Panc1 (cell line): Measurements from ENCODE around the gene IKBKG. TPM values are rescaled to one million over a fixed set of nuclear protein-coding genes. Genes with fewer than 3 reads are reported as not detected.
A peak's percentile ranks its signal among the peaks of the same experiment; 100 is the strongest.

Experiments used
- ATAC-seq: fragments of 200-7000 bp; cut with Tn5 transposase; 2 replicates; pipeline ENCODE4 v1.9.1; 2020; ENCODE audit warnings: mild to moderate bottlenecking, moderate library complexity
- BruUV-seq: library from RNA; stranded (reverse); fragments of 400-500 nt; replicated peaks from 2 replicates; lab custom pipeline; 2021; lab: Mats Ljungman, UMichigan
- CTCF ChIA-PET: fragments of 300-600 bp; sonication (Branson Sonifier 250); formaldehyde crosslinking; loops from one replicate; lab custom pipeline; 2022; ENCODE audit warnings: antibody characterized with exemption; lab: Charles Lee
- POLR2A ChIA-PET: fragments of 300-600 bp; sonication (Branson Sonifier 250); formaldehyde crosslinking; loops from one replicate; lab custom pipeline; 2022; ENCODE audit warnings: antibody characterized with exemption; lab: Charles Lee
- DNase-seq: peaks from one replicate; pipeline ENCODE4 v3.0.0-alpha.2; 2010; ENCODE audit warnings: low read depth, low spot score
- H3K27ac ChIP-seq: 2 replicates; pipeline ENCODE4 v1.5.1; 2011; ENCODE audit warnings: mild to moderate bottlenecking, low read length, inconsistent platforms
- H3K27me3 ChIP-seq: fragments of 200-500 bp; sonication (Bioruptor generic); 2 replicates; pipeline ENCODE4 v1.6.0; 2014; ENCODE audit warnings: low read length, inconsistent platforms; ENCODE audit not compliant: control insufficient read depth, insufficient read depth
- H3K36me3 ChIP-seq: fragments of 200-500 bp; sonication (Bioruptor generic); 2 replicates; pipeline ENCODE4 v1.5.1; 2014; ENCODE audit warnings: inconsistent platforms, mild to moderate bottlenecking, low read length, moderate library complexity; ENCODE audit not compliant: control insufficient read depth, insufficient read depth
- H3K4me1 ChIP-seq: 2 replicates; pipeline ENCODE4 v1.5.1; 2011; ENCODE audit warnings: inconsistent platforms, mild to moderate bottlenecking, low read length, moderate library complexity; ENCODE audit not compliant: control insufficient read depth, insufficient read depth
- H3K4me3 ChIP-seq, 2 experiments: 2 replicates each; pipeline ENCODE4 v1.5.1; 2011 to 2012; ENCODE audit warnings: low read depth in 2 of 2, low read length in 2 of 2, mild to moderate bottlenecking in 2 of 2, inconsistent platforms in 1 of 2, moderate library complexity in 1 of 2
- H3K9me3 ChIP-seq: fragments of 200-500 bp; sonication (Bioruptor generic); 2 replicates; pipeline ENCODE4 v1.5.1; 2014; ENCODE audit warnings: low read depth, mild to moderate bottlenecking, inconsistent platforms, low read length, moderate library complexity; ENCODE audit not compliant: control insufficient read depth, insufficient read depth
- POLR2AphosphoS5 ChIP-seq: IDR thresholded peaks from 2 replicates; pipeline ENCODE4 v1.6.1; 2012; ENCODE audit warnings: mild to moderate bottlenecking, low read depth, low read length, moderate library complexity
- REST ChIP-seq, 2 experiments: IDR thresholded peaks; 2 replicates each; pipeline ENCODE4 v1.6.1; 2011 to 2012; ENCODE audit warnings: low read depth in 2 of 2, control low read depth in 1 of 2, low read length in 1 of 2, mild to moderate bottlenecking in 1 of 2, moderate library complexity in 1 of 2; ENCODE audit not compliant: insufficient read depth in 1 of 2
- SIN3A ChIP-seq: IDR thresholded peaks from 2 replicates; pipeline ENCODE4 v1.6.1; 2012; ENCODE audit warnings: low read depth, mild to moderate bottlenecking, low read length, moderate library complexity, borderline replicate concordance; ENCODE audit not compliant: insufficient read depth
- TCF7L2 ChIP-seq: IDR thresholded peaks from 2 replicates; pipeline ENCODE4 v1.6.1; 2011; ENCODE audit warnings: mild to moderate bottlenecking, low read depth, low read length, inconsistent platforms
- in situ Hi-C: cut with HindIII; loops from 2 replicates; pipeline ENCODE4 v1.10.0; 2016; ENCODE audit warnings: low sequenced_read_pairs, low pct_unique_long_range_greater_than_20kb
- intact Hi-C: fragments of 100-400 bp; cut with micrococcal nuclease; formaldehyde crosslinking; loops from one replicate; pipeline ENCODE4 v1.10.0; 2022; ENCODE audit not compliant: unreplicated experiment
- total RNA-seq: library from RNA; stranded (reverse); gene quantifications from one replicate; pipeline ENCODE4 v1.2.1, GENCODE V29; 2021; ENCODE audit not compliant: unreplicated experiment
- TF ChIP-seq, protein P1 (sequence below): fragments of 450-650 bp; IDR thresholded peaks from 2 replicates; pipeline ENCODE4 v1.5.1; 2017; ENCODE audit warnings: mild to moderate bottlenecking

IKBKG gene
- total RNA-seq, 1 experiment from 2014 or later, result 76.3 TPM

DNA sequence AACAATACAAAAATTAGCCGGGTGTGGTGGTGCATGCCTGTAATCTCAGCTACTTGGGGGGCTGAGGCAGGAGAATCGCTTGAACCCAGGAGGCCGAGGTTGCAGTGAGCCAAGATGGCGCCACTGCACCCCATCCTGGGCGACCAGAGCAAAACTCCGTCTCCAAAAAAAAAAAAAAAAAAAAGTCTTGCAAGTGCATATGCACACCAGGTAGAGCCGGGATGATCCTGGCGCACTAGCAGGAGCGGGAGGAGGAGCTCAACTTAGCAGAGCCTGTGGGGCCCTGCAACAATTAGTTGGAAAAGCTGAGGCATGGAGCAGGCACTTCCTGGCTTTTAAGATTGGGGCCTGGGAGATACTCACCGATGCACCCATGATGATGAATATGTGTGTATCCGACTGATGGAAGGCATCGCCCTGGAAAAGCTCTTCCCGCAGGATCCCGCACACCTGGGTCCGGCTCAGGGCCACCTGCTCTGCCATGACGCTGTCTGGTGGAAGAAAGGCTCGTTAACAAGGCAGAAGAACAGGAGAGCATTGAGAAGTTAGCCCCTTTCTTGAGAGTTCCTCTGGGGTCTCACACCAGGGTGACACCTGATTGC, 1.6 kb upstream of the IKBKG start:
- peaks cover 8% of the 10 kb centered on the region for H3K36me3 ChIP-seq
- H3K4me1 ChIP-seq, result peaks cover 58% of the 10 kb centered on the region
- intact Hi-C loops (no loop called here), in situ Hi-C loops (no loop called here)
- no peaks in the 10 kb centered on the region for H3K27me3 ChIP-seq
- no peak for TF ChIP-seq POLR2AphosphoS5
- TF ChIP-seq, protein P1, sequence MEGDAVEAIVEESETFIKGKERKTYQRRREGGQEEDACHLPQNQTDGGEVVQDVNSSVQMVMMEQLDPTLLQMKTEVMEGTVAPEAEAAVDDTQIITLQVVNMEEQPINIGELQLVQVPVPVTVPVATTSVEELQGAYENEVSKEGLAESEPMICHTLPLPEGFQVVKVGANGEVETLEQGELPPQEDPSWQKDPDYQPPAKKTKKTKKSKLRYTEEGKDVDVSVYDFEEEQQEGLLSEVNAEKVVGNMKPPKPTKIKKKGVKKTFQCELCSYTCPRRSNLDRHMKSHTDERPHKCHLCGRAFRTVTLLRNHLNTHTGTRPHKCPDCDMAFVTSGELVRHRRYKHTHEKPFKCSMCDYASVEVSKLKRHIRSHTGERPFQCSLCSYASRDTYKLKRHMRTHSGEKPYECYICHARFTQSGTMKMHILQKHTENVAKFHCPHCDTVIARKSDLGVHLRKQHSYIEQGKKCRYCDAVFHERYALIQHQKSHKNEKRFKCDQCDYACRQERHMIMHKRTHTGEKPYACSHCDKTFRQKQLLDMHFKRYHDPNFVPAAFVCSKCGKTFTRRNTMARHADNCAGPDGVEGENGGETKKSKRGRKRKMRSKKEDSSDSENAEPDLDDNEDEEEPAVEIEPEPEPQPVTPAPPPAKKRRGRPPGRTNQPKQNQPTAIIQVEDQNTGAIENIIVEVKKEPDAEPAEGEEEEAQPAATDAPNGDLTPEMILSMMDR, result no peak
- ChIA-PET POLR2A (interaction anchor here (0.6 to 0.7 kb wide), 3 partner anchors 46 to 168 kb away, joined by 3 to 11 read pairs (median 6); no protein-coding TSS in a partner anchor), CTCF (no interaction called here)
- H3K9me3 ChIP-seq, result no peaks in the 10 kb centered on the region
- ATAC-seq (no peak), DNase-seq (no peak)
- H3K27ac ChIP-seq, result peak overlapping the region; percentile 96
- BruUV-seq, result no TSS peak
- peak overlapping the region; percentile 77 to 98 for H3K4me3 ChIP-seq

DNA sequence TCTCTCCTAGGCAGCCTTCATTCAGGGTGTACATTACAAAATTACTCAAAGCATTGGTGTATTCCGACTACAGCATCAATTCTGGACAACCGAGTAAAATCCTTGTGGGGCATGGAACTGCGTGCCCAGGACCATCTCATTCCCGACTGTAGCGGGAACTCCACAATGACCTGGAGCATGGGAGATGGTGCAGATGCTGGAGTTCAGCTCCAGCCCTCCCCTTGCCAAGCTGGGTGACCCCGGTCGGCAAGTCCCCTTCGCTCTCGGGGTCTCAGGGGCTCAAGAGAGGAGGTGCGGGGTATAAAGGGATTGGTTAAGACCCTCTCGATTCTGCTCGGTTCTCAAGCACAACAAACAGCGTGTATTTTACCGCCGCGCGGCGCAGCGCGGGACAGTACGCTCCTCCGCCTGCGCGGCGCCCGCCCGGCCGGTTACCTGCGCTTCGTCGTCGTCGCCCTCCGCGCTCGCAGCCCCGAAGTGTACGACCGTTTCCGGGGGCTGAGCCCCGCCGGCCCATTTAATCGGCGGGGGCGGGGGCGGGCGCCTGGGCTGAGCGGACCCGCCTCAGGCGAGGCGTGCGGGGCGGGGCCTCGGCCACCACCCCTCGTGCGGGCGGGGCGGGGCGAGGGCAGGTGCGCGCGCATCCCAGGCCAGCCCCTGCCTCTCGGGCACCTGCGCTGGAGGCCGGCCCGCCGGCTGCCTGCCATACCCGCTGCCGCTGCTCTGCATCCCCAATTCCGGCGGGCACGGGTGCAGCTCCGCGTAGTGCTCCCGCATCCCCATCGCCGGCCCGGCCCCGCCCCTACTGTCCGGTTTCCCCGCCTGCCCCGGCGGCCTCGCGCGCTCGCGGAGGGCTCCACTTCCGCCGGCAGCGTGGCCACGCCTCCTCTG, 821 bp upstream of the IKBKG start, which contains the start of gene G6PD:
TSS of gene G6PD (minus strand) at position 493 of the 891 bp plus-strand sequence. CDS start 691 bp downstream, outside the sequence.
- H3K9me3 ChIP-seq, result no peaks in the 10 kb centered on the region
- H3K27ac ChIP-seq, result peak within 1 kb of the TSS; percentile 99
- ChIA-PET CTCF (no interaction called here), POLR2A (interaction anchor here (0.6 to 1.4 kb wide), 4 partner anchors 47 to 259 kb away, joined by 3 to 9 read pairs (median 6); partner anchors contain the start of genes MPP1 and RPL10)
- no peaks in the 10 kb centered on the region for H3K27me3 ChIP-seq
- no TSS peak for BruUV-seq
- intact Hi-C loops, result no loop called here
- peak within 1 kb of the TSS; percentile 77 to 98 for H3K4me3 ChIP-seq
- peaks cover 53% of the 10 kb centered on the region for H3K4me1 ChIP-seq
- TF ChIP-seq, protein P1, result no peak
- TF ChIP-seq POLR2AphosphoS5, result peak; percentile 94
- 0 out of 2 replicates have a peak, but pooled peaks have one; percentile 67 for TF ChIP-seq SIN3A
- DNase-seq (no peak), ATAC-seq (peak; percentile 64)
- in situ Hi-C loops, result no loop called here
- peaks cover 8% of the 10 kb centered on the region for H3K36me3 ChIP-seq

DNA sequence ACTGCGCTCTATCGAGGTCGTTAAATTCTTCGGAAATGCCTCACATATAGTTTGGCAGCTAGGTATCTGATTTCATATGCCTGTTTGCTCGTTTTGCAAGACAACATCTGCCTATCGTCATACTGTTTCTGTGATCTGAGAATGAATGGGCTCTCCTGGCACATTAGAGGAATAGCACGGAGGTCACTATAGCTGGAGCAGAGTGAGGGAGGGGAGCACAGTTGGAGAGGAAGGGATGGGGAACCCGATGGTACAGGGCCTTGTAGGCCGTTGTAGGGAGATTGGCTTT, 552 bp downstream of the IKBKG start:
- no peaks in the 10 kb centered on the region for H3K9me3 ChIP-seq
- ChIA-PET CTCF (no interaction called here), POLR2A (no interaction called here)
- no TSS peak for BruUV-seq
- intact Hi-C loops, result no loop called here
- DNase-seq, result no peak
- peaks cover 8% of the 10 kb centered on the region for H3K36me3 ChIP-seq
- peak overlapping the region; percentile 99 for H3K27ac ChIP-seq
- peaks cover 39% of the 10 kb centered on the region for H3K4me1 ChIP-seq
- H3K27me3 ChIP-seq, result no peaks in the 10 kb centered on the region
- TF ChIP-seq POLR2AphosphoS5, result no peak
- no peak for TF ChIP-seq SIN3A
- TF ChIP-seq TCF7L2, result no peak
- no peak for TF ChIP-seq REST (IDR thresholded peaks at IDR 0.05; ENCODE audit: insufficient read depth in 1 of 2, low read depth in 2 of 2, low read length in 1 of 2)
- TF ChIP-seq, protein P1, result no peak
- peak overlapping the region; percentile 77 to 98 for H3K4me3 ChIP-seq
- in situ Hi-C loops, result no loop called here
- no peak for ATAC-seq
